ENCODE measurements around the gene DHH.

Gene DHH

GRCh38 chr12:49060237-49061156 lies 34.1 kb downstream of the DHH start, which contains the start of gene KMT2D:
KMT2D (minus strand) TSS chr12:49060794; CDS start chr12:49055324, 5,470 bp downstream.
- peak within 1 kb of the TSS; percentile 84 for H3K4me3 ChIP-seq (ENCODE audit: low read depth, low read length)
- TF ChIP-seq CTCF (IDR thresholded peaks at IDR 0.05; ENCODE audit: low read depth, low read length, missing control alignments): peak; percentile 33
- DNase-seq (ENCODE audit: low read depth): peak; percentile 92

GRCh38 chr12:49059299-49060171 lies 35.1 kb downstream of the DHH start:
- peak overlapping the region; percentile 84 for H3K4me3 ChIP-seq (ENCODE audit: low read depth, low read length)
- no peak for TF ChIP-seq CTCF (IDR thresholded peaks at IDR 0.05; ENCODE audit: low read depth, low read length, missing control alignments)
- no peak for DNase-seq (ENCODE audit: low read depth)

DNA sequence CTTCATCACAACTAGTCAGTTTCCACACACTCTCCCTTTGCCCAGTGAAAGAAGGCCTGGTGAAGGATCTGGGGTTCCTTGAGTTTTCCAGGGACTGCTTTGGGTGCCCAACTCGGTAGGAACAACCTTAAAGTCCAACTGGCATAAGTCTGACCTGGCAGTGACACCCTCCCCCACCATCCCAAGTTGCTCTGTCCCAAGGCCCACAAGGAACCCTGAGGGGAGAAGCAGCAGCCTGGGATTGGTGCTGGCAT lies 35.6 kb downstream of the DHH start:
- no peak for DNase-seq (ENCODE audit: low read depth)
- H3K4me3 ChIP-seq (ENCODE audit: low read depth, low read length): peak overlapping the region; percentile 84
- TF ChIP-seq CTCF (IDR thresholded peaks at IDR 0.05; ENCODE audit: low read depth, low read length, missing control alignments): no peak

DNA sequence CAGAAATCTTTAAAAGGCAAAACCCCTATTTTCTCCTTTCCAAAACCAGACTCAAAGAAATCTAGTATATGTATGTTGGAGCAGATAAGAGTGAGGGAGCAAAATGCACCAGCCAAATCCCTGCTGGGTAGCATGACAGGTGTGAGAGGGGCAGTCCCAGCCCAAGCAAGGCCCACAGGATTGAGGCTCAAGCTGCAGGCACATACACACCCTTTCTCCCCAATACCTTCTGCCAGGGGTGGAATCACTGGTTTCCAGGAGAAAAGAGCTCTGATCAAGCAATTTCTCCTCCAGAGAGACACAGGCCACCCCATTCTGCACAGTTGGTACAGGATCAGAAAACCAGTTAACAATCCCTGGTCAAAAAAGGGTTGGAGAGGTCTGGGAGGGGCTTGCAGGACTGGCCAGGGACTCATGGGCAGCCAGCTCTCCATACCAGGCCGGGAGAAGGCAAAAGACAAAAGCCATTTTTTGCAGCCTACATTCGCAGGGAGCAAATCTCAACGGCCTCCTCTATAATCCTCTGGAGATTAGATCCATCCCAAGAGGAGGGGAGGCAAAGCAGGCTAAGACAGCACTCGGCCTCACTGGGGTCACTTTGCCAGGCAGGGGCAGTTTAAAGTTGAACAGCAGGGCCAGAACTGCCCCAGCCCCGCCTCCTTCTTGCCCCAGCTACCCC lies 36.1 kb downstream of the DHH start:
- peak overlapping the region; percentile 84 for H3K4me3 ChIP-seq (ENCODE audit: low read depth, low read length)
- no peak for TF ChIP-seq CTCF (IDR thresholded peaks at IDR 0.05; ENCODE audit: low read depth, low read length, missing control alignments)
- DNase-seq (ENCODE audit: low read depth): no peak

- no peak for TF ChIP-seq CTCF (IDR thresholded peaks at IDR 0.05; ENCODE audit: low read depth, low read length, missing control alignments)
- H3K4me3 ChIP-seq (ENCODE audit: low read depth, low read length): peak overlapping the region; percentile 84
- DNase-seq (ENCODE audit: low read depth): no peak
Observed at GRCh38 chr12:49057888-49058287, 36.7 kb downstream of the DHH start.

DNA sequence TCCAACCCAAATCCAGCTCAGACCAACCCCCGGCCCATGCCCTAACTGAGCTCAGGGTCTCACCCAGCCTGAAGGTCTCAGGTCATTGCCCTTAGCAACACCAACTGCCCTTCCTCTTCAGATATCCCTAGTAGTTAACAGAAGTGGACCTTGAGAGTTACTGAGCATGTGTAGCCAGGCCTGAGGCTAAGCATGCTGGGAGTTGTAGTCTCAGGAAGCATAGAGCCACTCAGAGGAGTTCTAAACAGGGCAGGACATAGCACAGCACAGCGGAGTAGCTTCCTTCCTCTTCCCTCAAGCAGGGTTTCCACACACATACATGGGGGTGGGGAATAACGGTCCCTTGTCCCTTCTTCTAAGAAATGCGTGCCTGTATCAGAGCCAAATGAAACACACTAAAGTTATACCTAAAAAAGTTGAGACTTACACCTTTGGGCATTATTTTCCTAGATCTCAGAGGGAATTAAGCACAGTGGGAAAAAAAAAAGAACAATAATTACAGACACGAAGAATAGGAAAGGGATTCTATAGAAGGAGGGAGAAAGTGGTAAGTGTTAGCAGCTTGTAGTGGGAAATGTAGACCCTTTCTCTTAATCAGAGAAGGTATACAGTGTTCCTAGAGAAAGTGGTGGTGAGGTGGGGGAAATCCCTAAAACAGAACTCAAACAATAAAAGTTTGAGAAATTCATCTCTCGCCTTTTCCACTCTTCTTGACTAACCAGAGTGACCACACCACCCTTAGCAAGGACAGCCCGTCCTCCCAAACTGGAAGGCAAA lies 38.4 kb downstream of the DHH start:
- peak overlapping the region; percentile 84; the same call in 1 of the 2 replicates for H3K4me3 ChIP-seq (ENCODE audit: low read depth, low read length)
- no peak for TF ChIP-seq CTCF (IDR thresholded peaks at IDR 0.05; ENCODE audit: low read depth, low read length, missing control alignments)

More for the DNA sequence above, 38.4 kb downstream of the DHH start:
- peak; percentile 63 for DNase-seq (ENCODE audit: low read depth)

Measured in GM12864 (cell line).